ENCODE data around the gene XIRP2.

The XIRP2 gene, protein sequence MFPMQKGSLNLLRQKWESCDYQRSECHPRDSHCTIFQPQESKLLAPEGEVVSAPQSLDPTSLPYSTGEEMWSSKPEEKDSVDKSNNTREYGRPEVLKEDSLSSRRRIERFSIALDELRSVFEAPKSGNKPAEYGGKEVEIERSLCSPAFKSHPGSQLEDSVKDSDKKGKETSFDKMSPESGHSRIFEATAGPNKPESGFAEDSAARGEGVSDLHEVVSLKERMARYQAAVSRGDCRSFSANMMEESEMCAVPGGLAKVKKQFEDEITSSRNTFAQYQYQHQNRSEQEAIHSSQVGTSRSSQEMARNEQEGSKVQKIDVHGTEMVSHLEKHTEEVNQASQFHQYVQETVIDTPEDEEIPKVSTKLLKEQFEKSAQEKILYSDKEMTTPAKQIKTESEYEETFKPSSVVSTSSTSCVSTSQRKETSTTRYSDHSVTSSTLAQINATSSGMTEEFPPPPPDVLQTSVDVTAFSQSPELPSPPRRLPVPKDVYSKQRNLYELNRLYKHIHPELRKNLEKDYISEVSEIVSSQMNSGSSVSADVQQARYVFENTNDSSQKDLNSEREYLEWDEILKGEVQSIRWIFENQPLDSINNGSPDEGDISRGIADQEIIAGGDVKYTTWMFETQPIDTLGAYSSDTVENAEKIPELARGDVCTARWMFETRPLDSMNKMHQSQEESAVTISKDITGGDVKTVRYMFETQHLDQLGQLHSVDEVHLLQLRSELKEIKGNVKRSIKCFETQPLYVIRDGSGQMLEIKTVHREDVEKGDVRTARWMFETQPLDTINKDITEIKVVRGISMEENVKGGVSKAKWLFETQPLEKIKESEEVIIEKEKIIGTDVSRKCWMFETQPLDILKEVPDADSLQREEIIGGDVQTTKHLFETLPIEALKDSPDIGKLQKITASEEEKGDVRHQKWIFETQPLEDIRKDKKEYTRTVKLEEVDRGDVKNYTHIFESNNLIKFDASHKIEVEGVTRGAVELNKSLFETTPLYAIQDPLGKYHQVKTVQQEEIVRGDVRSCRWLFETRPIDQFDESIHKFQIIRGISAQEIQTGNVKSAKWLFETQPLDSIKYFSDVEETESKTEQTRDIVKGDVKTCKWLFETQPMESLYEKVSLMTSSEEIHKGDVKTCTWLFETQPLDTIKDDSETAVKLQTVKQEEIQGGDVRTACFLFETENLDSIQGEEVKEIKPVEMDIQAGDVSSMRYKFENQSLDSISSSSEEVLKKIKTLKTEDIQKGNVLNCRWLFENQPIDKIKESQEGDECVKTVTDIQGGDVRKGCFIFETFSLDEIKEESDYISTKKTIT (N-terminal part only)

GRCh38 chr2:166888180-166888579, at the start of gene XIRP2:
TSS of gene XIRP2 (plus strand) at chr2:166888480. CDS start at chr2:166903483, 15,003 bp downstream.
- no peak for DNase-seq

GRCh38 chr2:166841152-166841551, 47.1 kb upstream of the XIRP2 start:
- DNase-seq = no peak

GRCh38 chr2:166841679-166842078, 46.6 kb upstream of the XIRP2 start:
- DNase-seq = no peak

GRCh38 chr2:166844111-166844510, 44.2 kb upstream of the XIRP2 start:
- DNase-seq = no peak

- DNase-seq = no peak
These were observed 25.7 kb upstream of the XIRP2 start for GRCh38 chr2:166862468-166863132.

GRCh38 chr2:166867874-166868514, 20.3 kb upstream of the XIRP2 start:
- DNase-seq = no peak

GRCh38 chr2:166870346-166870745, 17.9 kb upstream of the XIRP2 start:
- DNase-seq = no peak

DNA sequence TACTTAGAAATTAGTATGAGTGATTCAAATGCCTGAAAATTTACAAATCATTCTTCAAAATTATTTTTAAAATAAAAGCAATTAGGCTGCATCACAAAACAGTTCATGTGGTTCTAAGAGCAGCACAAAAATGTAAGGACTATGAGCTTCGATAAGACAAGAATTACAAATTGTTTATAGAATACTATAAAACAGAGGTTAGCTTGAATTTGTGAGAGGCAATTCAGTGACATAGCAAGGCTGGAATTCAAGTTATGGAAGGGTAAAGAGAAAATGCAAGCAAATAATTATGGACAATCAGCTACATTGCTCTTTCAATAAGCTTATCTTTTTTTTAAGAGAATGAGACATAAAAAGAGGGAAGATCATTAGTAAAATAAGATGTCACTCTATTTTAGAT, 7.1 kb upstream of the XIRP2 start:
- DNase-seq = no peak

DNA sequence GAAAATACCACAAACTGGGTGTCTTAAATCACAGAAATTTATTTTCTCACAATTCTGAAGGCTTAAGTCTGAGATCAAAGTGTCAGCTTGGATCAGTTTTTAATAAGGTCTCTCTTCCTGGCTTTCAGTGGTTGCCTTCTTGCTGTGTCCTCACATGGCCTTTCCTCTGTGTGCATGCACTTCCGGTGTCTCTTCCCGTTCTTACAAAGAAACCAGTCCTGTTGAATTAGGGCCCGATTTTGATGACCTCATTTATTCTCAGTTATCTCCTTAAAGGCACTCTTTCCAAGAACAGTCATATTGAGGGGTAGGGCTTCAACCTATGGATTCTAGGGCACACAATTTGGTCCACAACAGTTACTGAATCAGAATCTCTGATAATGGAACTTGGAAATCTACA, 5.4 kb upstream of the XIRP2 start:
- no peak for DNase-seq

- DNase-seq = no peak
These were observed 3.4 kb downstream of the XIRP2 start for GRCh38 chr2:166891727-166892126.

GRCh38 chr2:166892397-166892796, 4.1 kb downstream of the XIRP2 start:
- DNase-seq = no peak

GRCh38 chr2:166895243-166895642, 7.0 kb downstream of the XIRP2 start:
- DNase-seq = no peak

DNA sequence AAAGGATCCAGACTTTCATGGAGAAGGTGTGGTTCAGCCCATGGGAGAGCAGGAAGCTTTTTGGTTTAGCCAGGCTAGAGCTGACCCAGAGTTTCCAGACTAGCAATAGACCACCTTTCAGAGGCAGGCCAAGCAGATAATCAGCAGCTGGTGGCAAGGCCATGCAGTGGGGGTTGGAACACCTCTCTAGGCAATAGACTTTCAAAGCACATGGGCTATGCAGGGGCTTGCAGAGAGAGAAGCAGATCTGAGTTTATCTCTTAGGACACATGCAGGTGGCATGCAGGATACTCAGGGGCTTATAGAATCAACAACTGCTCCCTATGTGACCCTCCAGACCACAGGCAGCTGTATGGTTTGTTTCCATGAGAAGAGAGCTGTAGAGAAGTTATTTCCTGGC, 9.4 kb downstream of the XIRP2 start:
- no peak for DNase-seq

DNA sequence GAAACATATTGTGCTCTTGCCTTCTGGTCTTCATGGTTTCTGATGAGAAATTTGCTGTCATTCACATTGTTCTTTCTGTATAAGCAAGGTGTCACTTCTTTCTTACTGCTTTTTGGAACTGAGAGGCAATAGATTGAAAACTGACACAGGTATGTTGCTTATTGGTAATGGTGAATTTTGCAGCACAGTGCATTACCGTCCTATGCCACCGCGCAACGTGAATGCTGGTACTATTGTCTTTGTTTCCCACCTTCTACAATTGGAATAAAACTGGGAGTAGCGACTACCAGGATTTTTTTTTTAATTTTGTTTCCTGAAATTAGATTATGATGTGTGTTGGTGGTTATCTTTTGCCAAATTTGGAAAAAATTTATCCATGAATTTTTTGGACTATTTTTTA, 11.4 kb downstream of the XIRP2 start:
- DNase-seq = no peak

DNA sequence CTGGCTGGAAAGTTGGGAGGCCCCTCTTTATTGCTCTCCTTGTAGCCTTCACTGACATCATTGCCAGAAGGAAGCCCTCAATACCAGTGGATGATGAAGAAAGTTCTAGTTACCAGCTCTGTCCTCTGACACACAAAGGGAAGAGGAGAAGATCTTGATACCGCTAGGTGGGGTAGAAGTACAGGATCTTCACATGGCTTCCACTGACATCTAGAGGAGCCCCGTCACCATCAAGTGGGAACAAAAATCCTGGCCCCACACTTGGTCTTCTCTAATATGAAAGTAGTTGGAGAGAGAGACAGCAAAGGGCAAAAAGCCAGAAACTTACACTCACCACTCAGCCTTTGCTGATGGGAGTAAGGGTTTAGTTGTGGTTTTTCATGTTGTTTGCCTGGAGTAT, 12.4 kb downstream of the XIRP2 start:
- peak; percentile 1 for DNase-seq

- no peak for DNase-seq
These were observed 13.1 kb downstream of the XIRP2 start for GRCh38 chr2:166901336-166901735.

DNA sequence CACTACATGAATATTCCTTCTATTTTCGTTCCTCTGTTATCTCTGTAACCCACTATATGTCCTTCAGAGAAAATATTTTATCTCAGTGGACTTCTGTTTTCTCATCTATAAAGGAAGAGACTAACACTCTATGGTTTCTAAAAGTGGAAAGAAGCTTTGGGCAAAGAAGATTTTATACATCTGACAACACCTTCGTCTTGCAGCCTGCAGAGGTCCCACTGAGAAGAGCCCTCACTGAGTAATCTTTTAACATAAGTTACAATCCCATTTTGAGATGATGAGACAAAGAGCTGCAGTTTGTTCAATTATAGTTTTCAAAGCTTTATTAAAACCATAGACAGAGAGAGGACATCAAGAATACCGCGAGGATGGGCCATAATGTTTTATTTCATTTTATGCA, 28.7 kb downstream of the XIRP2 start:
- DNase-seq = no peak

DNA sequence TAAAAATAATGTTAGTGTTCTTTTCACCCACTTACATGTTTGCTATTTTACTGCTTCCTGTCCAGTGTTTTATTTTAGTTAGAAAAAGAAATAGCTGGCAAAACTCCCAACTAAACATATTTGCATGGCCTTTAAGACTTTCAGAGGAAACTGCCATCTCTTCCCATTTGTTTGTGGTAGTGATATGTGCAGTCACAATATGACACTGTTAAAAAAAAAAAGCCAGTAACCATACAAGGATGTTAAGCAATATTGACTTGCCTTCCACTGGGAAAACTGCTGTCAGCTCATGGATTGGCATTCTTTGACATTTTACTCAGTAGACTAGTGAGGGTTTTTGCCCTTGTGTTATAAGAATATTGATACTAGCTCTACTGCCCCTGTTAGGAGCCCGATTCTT, 29.1 kb downstream of the XIRP2 start:
- no peak for DNase-seq

DNA sequence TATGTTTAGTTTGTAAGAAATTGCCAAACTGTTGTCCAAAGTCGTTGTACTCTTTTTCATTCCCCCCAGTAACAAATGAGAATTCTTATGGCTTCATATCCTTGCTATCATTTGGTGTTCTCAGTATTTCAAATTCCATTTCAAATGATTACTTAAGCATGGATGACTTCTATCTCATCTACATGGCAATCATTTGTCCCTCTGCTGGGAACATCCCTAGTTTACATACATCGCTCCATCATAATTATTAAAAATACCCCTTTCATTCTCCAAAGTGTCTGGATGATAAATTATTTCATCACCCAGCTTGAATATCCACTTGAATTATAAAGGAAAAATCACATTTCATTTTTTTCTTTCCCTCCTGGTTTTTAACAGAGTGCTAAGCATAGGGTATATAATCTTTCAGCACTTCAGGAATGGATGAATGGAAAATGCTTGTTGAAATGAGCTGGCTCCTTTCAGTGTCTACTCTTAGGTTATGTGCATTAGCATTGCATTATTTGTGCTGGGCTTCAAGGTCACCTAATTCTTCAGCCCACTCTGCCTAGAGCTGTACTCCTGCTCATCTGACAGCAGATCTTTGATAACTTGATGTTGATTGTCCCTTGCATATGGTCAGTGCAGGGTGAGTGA, 33.1 kb downstream of the XIRP2 start:
- DNase-seq = no peak

- DNase-seq = no peak
These were observed 36.7 kb downstream of the XIRP2 start for GRCh38 chr2:166924967-166925366.

DNA sequence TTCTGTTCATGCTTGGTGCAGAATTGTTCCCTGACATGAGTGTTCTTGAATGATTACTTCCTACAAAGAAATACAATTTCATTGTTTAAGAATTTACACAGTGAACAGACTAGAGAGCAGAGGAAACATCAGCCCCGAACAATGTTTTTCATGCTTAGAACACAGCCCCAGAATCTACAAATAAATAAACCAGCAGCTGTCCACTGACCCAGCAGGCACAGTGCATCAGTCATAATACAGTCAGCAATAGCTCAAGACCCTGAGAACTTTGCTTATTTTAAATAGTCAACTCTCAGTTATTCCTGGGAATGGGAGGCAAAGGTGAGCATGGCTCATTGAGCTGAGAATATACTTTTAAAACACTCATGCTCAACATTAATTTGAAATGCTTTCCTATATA, 38.4 kb downstream of the XIRP2 start:
- DNase-seq = no peak

DNA sequence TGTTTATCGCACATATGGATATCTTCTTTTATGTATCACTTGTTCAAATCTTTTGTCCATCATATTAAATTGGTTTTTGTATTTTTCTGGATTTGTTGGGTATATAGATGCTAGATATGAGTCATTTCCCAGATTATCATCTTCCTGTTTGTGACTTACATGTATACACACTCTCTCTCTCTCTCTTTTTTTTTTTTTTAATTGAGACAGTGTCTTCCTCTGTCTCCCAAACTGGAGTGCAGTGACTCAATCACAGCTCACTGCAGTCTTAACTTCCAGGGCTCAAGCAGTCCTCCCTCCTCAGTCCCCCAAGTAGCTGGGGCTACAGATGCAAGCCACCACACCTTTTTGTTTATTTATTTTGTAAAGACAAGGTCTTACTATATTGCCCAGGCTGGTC, 43.8 kb downstream of the XIRP2 start:
- no peak for DNase-seq

All from fibroblast of skin of right biceps (primary cell).